CD14-positive monocyte (primary cell): Measurements from ENCODE around the gene ERCC3. TPM values are rescaled to one million over a fixed set of nuclear protein-coding genes. Genes with fewer than 3 reads are reported as not detected.
"Not testable (repeated sequence)": the region's sequence is repeated elsewhere in the genome, so short reads cannot be mapped to it uniquely, and the experiment has no call there.

Source experiments
- DNase-seq, 3 donors: peaks; one replicate each; pipeline ENCODE4 v3.0.0-alpha.2; 2011 to 2022
- H2AFZ ChIP-seq: 2 replicates; pipeline ENCODE4 v1.6.0; 2012; ENCODE audit warnings: mild to moderate bottlenecking, low read depth, low read length, inconsistent platforms; ENCODE audit not compliant: insufficient read depth, poor library complexity, severe bottlenecking
- H3K27ac ChIP-seq, 2 donors: 1 replicate in 1 of 2; 2 replicates in 1 of 2; pipeline ENCODE4 v1.5.1; 2012 to 2013; ENCODE audit warnings: low read length in 2 of 2, control low read depth in 1 of 2, inconsistent platforms in 1 of 2, low read depth in 1 of 2, mild to moderate bottlenecking in 1 of 2
- H3K27me3 ChIP-seq, 2 donors: one replicate each; pipeline versions ENCODE4 v1.6.0 to v1.6.1; 2011 to 2013; ENCODE audit warnings: low read length in 2 of 2; ENCODE audit not compliant: control insufficient read depth in 2 of 2, insufficient read depth in 2 of 2
- H3K36me3 ChIP-seq, 2 donors: replicated peaks in 1 of 2; 1 replicate in 1 of 2; 2 replicates in 1 of 2; pipeline versions ENCODE4 v1.5.1 to v1.6.1; 2012 to 2013; ENCODE audit warnings: low read length in 2 of 2, control low read depth in 1 of 2, inconsistent platforms in 1 of 2, mild to moderate bottlenecking in 1 of 2; ENCODE audit not compliant: insufficient read depth in 2 of 2, control insufficient read depth in 1 of 2
- H3K4me1 ChIP-seq, 2 donors: 1 replicate in 1 of 2; 2 replicates in 1 of 2; pipeline versions ENCODE4 v1.5.1 to v1.6.1; 2012 to 2013; ENCODE audit warnings: low read length in 2 of 2, control low read depth in 1 of 2, inconsistent platforms in 1 of 2, mild to moderate bottlenecking in 1 of 2, moderate library complexity in 1 of 2; ENCODE audit not compliant: insufficient read depth in 2 of 2, control insufficient read depth in 1 of 2
- H3K4me2 ChIP-seq: replicated peaks from 2 replicates; pipeline ENCODE3; 2012; ENCODE audit warnings: low read length, moderate library complexity, mild to moderate bottlenecking; ENCODE audit not compliant: poor library complexity, severe bottlenecking; ENCODE audit errors: extremely low read depth
- H3K4me3 ChIP-seq, 3 experiments: fragments of 200-600 bp in 1 of 3; sonication (generic) in 1 of 3; replicated peaks in 1 of 3; 1 replicate in 2 of 3; 2 replicates in 1 of 3; pipeline ENCODE4 v1.5.1; 2011 to 2013; ENCODE audit warnings: low read length in 3 of 3, mild to moderate bottlenecking in 3 of 3, control low read depth in 2 of 3, low read depth in 2 of 3, inconsistent platforms in 1 of 3, moderate library complexity in 1 of 3
- H3K79me2 ChIP-seq: 2 replicates; pipeline ENCODE4 v1.6.0; 2012; ENCODE audit warnings: mild to moderate bottlenecking, control low read depth, inconsistent platforms, low read length, moderate library complexity; ENCODE audit not compliant: insufficient read depth
- H3K9ac ChIP-seq: 2 replicates; pipeline ENCODE4 v1.6.0; 2017; ENCODE audit warnings: low read length, mild to moderate bottlenecking; ENCODE audit not compliant: insufficient read depth, poor library complexity, severe bottlenecking
- H3K9me3 ChIP-seq, 2 donors: replicated peaks in 1 of 2; 1 replicate in 1 of 2; 2 replicates in 1 of 2; pipeline versions ENCODE4 v1.5.1 to v1.6.1; 2012 to 2013; ENCODE audit warnings: low read length in 2 of 2, control low read depth in 1 of 2; ENCODE audit not compliant: control insufficient read depth in 1 of 2, insufficient read depth in 1 of 2
- H4K20me1 ChIP-seq: 2 replicates; pipeline ENCODE4 v1.6.0; 2012; ENCODE audit warnings: mild to moderate bottlenecking, low read length, control low read depth, moderate library complexity; ENCODE audit not compliant: insufficient read depth
- H3K27ac Mint-ChIP-seq, 7 donors: one replicate each; pipeline ENCODE4 v1.8.0; 2020; ENCODE audit warnings: mild to moderate bottlenecking in 7 of 7, mixed read lengths in 7 of 7, moderate library complexity in 6 of 7, inconsistent platforms in 2 of 7
- H3K27me3 Mint-ChIP-seq, 3 donors: one replicate each; pipeline ENCODE4 v1.8.0; 2021 to 2022; ENCODE audit warnings: low read depth in 3 of 3, mild to moderate bottlenecking in 3 of 3, mixed read lengths in 3 of 3, moderate library complexity in 3 of 3, inconsistent platforms in 1 of 3
- H3K36me3 Mint-ChIP-seq, 2 donors: one replicate each; pipeline ENCODE4 v1.8.0; 2020; ENCODE audit warnings: mixed read lengths in 2 of 2, inconsistent platforms in 1 of 2, mild to moderate bottlenecking in 1 of 2
- H3K4me1 Mint-ChIP-seq: one replicate; pipeline ENCODE4 v1.8.0; 2020; ENCODE audit warnings: mild to moderate bottlenecking, mixed read lengths
- H3K4me3 Mint-ChIP-seq, 2 donors: one replicate each; pipeline ENCODE4 v1.8.0; 2020; ENCODE audit warnings: mild to moderate bottlenecking in 2 of 2, mixed read lengths in 2 of 2, moderate library complexity in 1 of 2
- H3K9me3 Mint-ChIP-seq, 7 donors: one replicate each; pipeline ENCODE4 v1.8.0; 2020 to 2022; ENCODE audit warnings: mixed read lengths in 7 of 7, mild to moderate bottlenecking in 6 of 7, moderate library complexity in 6 of 7, inconsistent platforms in 2 of 7
- WGBS: methylation state at CpG from one replicate; pipeline ENCODE4 v1.1.5; 2013; ENCODE audit warnings: missing lambda C conversion rate; ENCODE audit not compliant: insufficient coverage; 5-methylcytosine and 5-hydroxymethylcytosine counted together
- intact Hi-C, 2 donors: fragments of 100-400 bp; cut with micrococcal nuclease; formaldehyde crosslinking; loops; one replicate each; pipeline versions ENCODE4 v1.15.0 to v1.15.1; 2023
- polyA plus RNA-seq, 3 donors: library from polyadenylated mRNA; depleted of rRNA in 1 of 3; unstranded in 2 of 3; stranded (reverse) in 1 of 3; fragments of 300-500 nt in 2 of 3; fragments of >200 nt in 1 of 3; fragmentation: Illumina TruSeq in 2 of 3; gene quantifications; 1 replicate in 2 of 3; 2 replicates in 1 of 3; pipeline ENCODE4 v1.2.3, GENCODE V29; 2012 to 2021
- TF ChIP-seq, protein P1 (sequence below): fragments of 200-600 bp; IDR thresholded peaks from one replicate; pipeline ENCODE4 v1.8.0; 2022; ENCODE audit warnings: antibody characterized with exemption, mild to moderate bottlenecking

ERCC3 gene
- polyA plus RNA-seq, 3 donors, result 13.2 to 49.7 (median 16.9) TPM

DNA sequence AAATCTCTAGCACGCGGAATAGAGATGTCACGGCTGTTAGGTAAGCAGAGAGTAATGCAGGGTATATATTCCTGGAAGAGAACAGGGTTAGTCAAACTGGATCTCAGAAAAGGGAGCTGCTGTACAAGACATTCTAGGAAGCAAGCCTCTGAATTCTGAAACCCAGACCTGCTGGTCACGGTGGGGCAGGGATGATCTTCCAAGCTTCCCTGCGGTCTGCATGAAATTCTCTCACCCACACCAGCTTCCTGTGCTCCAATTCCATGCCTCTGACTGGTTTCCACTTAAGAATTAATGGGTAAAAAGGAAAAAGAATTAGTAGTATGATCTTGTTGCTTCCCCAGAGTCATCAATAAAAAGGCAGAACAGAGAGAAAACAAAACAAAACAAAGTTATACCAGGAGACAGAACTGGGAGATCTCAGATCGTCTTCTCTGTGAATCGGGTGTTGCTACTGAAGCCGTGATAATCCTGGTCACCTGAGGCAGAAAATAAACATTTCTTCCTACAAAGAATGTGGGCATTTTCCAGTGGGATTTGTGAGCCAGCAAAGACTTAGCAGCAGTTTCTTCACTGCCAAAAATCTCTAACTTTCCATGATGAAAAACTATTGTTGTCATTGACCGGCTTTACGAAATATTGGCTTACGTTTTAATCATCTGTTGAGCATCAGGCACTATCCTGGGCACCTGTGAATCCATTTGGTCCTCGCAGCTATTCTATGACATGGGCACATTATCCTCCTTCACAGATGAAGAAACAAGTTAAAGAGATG lies 68.6 kb downstream of the ERCC3 start:
- peaks cover 0 to 2% of the 10 kb centered on the region in 2 donors for H3K36me3 Mint-ChIP-seq
- H4K20me1 ChIP-seq, result no peaks in the 10 kb centered on the region
- no peak overlapping the region for H3K4me3 ChIP-seq
- WGBS, result 91% methylated on average over 6 of the region's 12 CpGs
- peak overlapping the region in 1 of 2 donors; percentile 31 for H3K4me3 Mint-ChIP-seq
- no peak for DNase-seq
- H3K27ac Mint-ChIP-seq, result peak overlapping the region in 1 of 7 donors; percentile 7
- peaks cover 3 to 19% (median 14%) of the 10 kb centered on the region in 7 donors for H3K9me3 Mint-ChIP-seq
- no peak overlapping the region for H2AFZ ChIP-seq
- peaks cover 49 to 73% (median 55%) of the 10 kb centered on the region in 3 donors for H3K27me3 Mint-ChIP-seq
- no peak overlapping the region for H3K9ac ChIP-seq
- H3K27ac ChIP-seq, result no peak overlapping the region
- intact Hi-C loops, result no loop called here
- no peak overlapping the region for H3K4me2 ChIP-seq
- peaks cover 25 to 65% of the 10 kb centered on the region in 2 donors for H3K27me3 ChIP-seq
- H3K9me3 ChIP-seq, result peaks cover 9 to 14% of the 10 kb centered on the region in 2 donors
- H3K79me2 ChIP-seq, result no peaks in the 10 kb centered on the region
- peaks cover 0 to 1% of the 10 kb centered on the region in 2 donors for H3K4me1 ChIP-seq
- no peaks in the 10 kb centered on the region for H3K36me3 ChIP-seq
- TF ChIP-seq, protein P1, sequence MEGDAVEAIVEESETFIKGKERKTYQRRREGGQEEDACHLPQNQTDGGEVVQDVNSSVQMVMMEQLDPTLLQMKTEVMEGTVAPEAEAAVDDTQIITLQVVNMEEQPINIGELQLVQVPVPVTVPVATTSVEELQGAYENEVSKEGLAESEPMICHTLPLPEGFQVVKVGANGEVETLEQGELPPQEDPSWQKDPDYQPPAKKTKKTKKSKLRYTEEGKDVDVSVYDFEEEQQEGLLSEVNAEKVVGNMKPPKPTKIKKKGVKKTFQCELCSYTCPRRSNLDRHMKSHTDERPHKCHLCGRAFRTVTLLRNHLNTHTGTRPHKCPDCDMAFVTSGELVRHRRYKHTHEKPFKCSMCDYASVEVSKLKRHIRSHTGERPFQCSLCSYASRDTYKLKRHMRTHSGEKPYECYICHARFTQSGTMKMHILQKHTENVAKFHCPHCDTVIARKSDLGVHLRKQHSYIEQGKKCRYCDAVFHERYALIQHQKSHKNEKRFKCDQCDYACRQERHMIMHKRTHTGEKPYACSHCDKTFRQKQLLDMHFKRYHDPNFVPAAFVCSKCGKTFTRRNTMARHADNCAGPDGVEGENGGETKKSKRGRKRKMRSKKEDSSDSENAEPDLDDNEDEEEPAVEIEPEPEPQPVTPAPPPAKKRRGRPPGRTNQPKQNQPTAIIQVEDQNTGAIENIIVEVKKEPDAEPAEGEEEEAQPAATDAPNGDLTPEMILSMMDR, result no peak
- peaks cover 7% of the 10 kb centered on the region for H3K4me1 Mint-ChIP-seq

DNA sequence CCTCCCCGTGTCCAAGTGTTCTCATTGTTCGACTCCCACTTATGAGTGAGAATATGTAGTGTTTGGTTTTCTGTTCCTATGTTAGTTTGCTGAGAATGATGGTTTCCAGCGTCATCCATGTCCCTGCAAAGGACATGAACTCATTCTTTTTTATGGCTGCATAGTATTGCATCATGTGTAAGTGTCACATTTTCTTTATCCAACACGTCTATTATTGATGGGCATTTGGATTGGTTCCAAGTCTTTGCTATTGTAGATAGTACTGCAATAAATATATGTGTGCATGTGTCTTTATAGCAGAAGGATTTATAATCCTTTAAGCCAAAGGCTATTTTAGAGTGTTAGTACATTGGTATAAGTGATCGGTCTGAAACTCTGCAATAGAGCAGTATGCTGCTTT lies 69.8 kb downstream of the ERCC3 start:
- H2AFZ ChIP-seq, H3K4me2 ChIP-seq, H4K20me1 ChIP-seq, H3K79me2 ChIP-seq, H3K36me3 Mint-ChIP-seq, H3K27ac Mint-ChIP-seq, intact Hi-C loops, DNase-seq, H3K36me3 ChIP-seq, H3K27ac ChIP-seq, H3K4me3 ChIP-seq, H3K4me1 ChIP-seq, H3K9ac ChIP-seq: not testable (repeated sequence)
- Histone ChIP-seq H3K27me3 (peaks cover 32 to 76% of the 10 kb centered on the region in 2 donors), H3K9me3 (peaks cover 9 to 16% of the 10 kb centered on the region in 2 donors)
- peaks cover 3 to 22% (median 15%) of the 10 kb centered on the region in 7 donors for H3K9me3 Mint-ChIP-seq
- peaks cover 10% of the 10 kb centered on the region for H3K4me1 Mint-ChIP-seq
- peak overlapping the region in 1 of 2 donors; percentile 76 for H3K4me3 Mint-ChIP-seq
- WGBS, result no CpG with 5 or more reads among the region's 5 CpGs
- peaks cover 58 to 81% (median 62%) of the 10 kb centered on the region in 3 donors for H3K27me3 Mint-ChIP-seq
